A673 (cell line): ENCODE data around the gene GRHL3. TPM values are rescaled to one million over a fixed set of nuclear protein-coding genes. Genes with fewer than 3 reads are reported as not detected.
A peak's percentile ranks its signal among the peaks of the same experiment; 100 is the strongest.

ENCODE experiments used
- BruUV-seq: library from RNA; stranded (reverse); fragments of 400-500 nt; replicated peaks from 2 replicates; lab custom pipeline; 2021; lab: Mats Ljungman, UMichigan
- CTCF ChIA-PET: fragments of 300-600 bp; sonication (Branson Sonifier 250); formaldehyde crosslinking; loops from one replicate; lab custom pipeline; 2022; ENCODE audit warnings: antibody characterized with exemption; lab: Charles Lee
- POLR2A ChIA-PET: fragments of 300-600 bp; sonication (Branson Sonifier 250); formaldehyde crosslinking; loops from one replicate; lab custom pipeline; 2022; ENCODE audit warnings: antibody characterized with exemption; ENCODE audit not compliant: low non-redundant PET; lab: Charles Lee
- DNase-seq: peaks from one replicate; pipeline ENCODE4 v3.0.0-alpha.2; 2015; ENCODE audit warnings: low spot score
- H3K27ac ChIP-seq: fragments of 200-600 bp; sonication (generic); 2 replicates; pipeline ENCODE4 v1.5.1; 2016; ENCODE audit warnings: mixed run types, low read depth, mild to moderate bottlenecking, mixed read lengths, antibody characterized with exemption, low read length; ENCODE audit not compliant: poor library complexity, severe bottlenecking
- H3K27me3 ChIP-seq: fragments of 200-600 bp; sonication (generic); replicated peaks from 2 replicates; pipeline ENCODE4 v1.6.1; 2017; ENCODE audit warnings: mixed run types, low read depth, mild to moderate bottlenecking, mixed read lengths, antibody characterized with exemption, low read length; ENCODE audit not compliant: insufficient read depth, poor library complexity
- H3K36me3 ChIP-seq: fragments of 200-600 bp; sonication (generic); 2 replicates; pipeline ENCODE4 v1.6.1; 2016; ENCODE audit warnings: mixed run types, mild to moderate bottlenecking, mixed read lengths, antibody characterized with exemption, low read length; ENCODE audit not compliant: insufficient read depth, poor library complexity, severe bottlenecking
- H3K4me1 ChIP-seq: fragments of 200-600 bp; sonication (generic); 2 replicates; pipeline ENCODE4 v1.6.1; 2017; ENCODE audit warnings: mixed run types, mild to moderate bottlenecking, mixed read lengths, antibody characterized with exemption, low read length; ENCODE audit not compliant: insufficient read depth, poor library complexity, severe bottlenecking
- H3K4me3 ChIP-seq: fragments of 200-600 bp; sonication (generic); 2 replicates; pipeline ENCODE4 v1.5.1; 2016; ENCODE audit warnings: low read depth, mixed run types, mild to moderate bottlenecking, mixed read lengths, low read length; ENCODE audit not compliant: poor library complexity, severe bottlenecking
- H3K9me3 ChIP-seq: fragments of 200-600 bp; sonication (generic); 2 replicates; pipeline ENCODE4 v1.6.1; 2016; ENCODE audit warnings: mixed run types, low read depth, mild to moderate bottlenecking, mixed read lengths, antibody characterized with exemption, low read length; ENCODE audit not compliant: poor library complexity, severe bottlenecking
- EZH2 ChIP-seq: fragments of 200-600 bp; sonication (generic); IDR thresholded peaks from 2 replicates; pipeline ENCODE4 v1.6.1; 2017; ENCODE audit warnings: borderline replicate concordance, low read depth, mild to moderate bottlenecking, mixed read lengths, antibody characterized with exemption, low read length; ENCODE audit not compliant: poor library complexity, severe bottlenecking
- intact Hi-C: fragments of 100-400 bp; cut with micrococcal nuclease; formaldehyde crosslinking; loops from one replicate; pipeline ENCODE4 v1.10.0; 2022; ENCODE audit not compliant: unreplicated experiment
- total RNA-seq: library from RNA; stranded (reverse); gene quantifications from 2 replicates; pipeline ENCODE4 v1.2.3, GENCODE V29; 2021
- TF ChIP-seq, protein P1 (sequence below): fragments of 300-800, 200-600 bp; sonication (generic); conservative IDR thresholded peaks from 2 replicates; pipeline ENCODE4 v1.5.1; 2017; ENCODE audit warnings: low read depth, mild to moderate bottlenecking, antibody characterized with exemption, low read length, moderate library complexity, mixed read lengths

GRHL3 gene
- total RNA-seq, 1 experiment from 2014 or later: not detected

DNA sequence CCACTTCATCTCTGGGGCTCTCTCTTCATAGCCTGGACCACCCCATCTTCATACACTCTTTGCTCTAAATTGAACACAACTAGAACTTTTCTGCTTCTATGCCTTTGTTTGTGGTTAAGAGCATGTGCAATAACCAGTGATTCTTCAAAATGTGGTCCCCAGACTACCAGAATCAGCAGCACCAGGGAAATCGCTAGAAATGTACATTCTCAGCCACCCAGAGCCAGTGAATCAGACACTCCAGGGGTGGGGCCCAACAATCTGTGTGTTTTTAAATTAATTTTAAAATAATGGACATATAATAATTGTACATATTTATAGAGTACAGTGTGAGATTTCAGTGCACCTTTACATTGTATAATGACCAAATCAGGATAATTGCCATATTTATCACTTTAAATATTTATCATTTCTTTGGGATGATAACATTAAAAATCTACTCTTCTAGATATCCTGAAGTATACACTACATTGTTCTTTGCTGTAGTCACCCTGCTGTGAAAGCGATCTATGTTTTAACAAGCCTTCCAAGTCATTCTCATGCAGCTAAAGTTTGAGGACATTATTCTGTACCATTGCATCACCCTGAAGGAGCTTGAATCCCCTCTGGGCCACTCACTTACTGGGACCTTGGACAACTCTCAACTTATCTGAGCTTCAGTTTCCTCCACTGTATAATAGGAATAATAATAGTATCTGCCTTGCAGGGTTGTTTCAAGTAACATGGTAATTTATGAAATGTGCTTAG is 10.8 kb downstream of the GRHL3 start:
- no peaks in the 10 kb centered on the region for H3K27me3 ChIP-seq
- CTCF ChIA-PET: no interaction called here
- no peaks in the 10 kb centered on the region for H3K36me3 ChIP-seq
- POLR2A ChIA-PET: interaction anchor here (0.5 to 0.6 kb wide), 2 partner anchors 32 to 113 kb away, joined by 4 read pairs; no protein-coding TSS in a partner anchor
- peak; percentile 59 for DNase-seq
- intact Hi-C loops: no loop called here
- TF ChIP-seq, protein P1, sequence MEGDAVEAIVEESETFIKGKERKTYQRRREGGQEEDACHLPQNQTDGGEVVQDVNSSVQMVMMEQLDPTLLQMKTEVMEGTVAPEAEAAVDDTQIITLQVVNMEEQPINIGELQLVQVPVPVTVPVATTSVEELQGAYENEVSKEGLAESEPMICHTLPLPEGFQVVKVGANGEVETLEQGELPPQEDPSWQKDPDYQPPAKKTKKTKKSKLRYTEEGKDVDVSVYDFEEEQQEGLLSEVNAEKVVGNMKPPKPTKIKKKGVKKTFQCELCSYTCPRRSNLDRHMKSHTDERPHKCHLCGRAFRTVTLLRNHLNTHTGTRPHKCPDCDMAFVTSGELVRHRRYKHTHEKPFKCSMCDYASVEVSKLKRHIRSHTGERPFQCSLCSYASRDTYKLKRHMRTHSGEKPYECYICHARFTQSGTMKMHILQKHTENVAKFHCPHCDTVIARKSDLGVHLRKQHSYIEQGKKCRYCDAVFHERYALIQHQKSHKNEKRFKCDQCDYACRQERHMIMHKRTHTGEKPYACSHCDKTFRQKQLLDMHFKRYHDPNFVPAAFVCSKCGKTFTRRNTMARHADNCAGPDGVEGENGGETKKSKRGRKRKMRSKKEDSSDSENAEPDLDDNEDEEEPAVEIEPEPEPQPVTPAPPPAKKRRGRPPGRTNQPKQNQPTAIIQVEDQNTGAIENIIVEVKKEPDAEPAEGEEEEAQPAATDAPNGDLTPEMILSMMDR: no peak
- TF ChIP-seq EZH2: no peak
- BruUV-seq: no TSS peak
- H3K9me3 ChIP-seq: no peaks in the 10 kb centered on the region
- H3K27ac ChIP-seq: peak overlapping the region; percentile 24
- peaks cover 13% of the 10 kb centered on the region for H3K4me1 ChIP-seq
- H3K4me3 ChIP-seq: no peak overlapping the region

DNA sequence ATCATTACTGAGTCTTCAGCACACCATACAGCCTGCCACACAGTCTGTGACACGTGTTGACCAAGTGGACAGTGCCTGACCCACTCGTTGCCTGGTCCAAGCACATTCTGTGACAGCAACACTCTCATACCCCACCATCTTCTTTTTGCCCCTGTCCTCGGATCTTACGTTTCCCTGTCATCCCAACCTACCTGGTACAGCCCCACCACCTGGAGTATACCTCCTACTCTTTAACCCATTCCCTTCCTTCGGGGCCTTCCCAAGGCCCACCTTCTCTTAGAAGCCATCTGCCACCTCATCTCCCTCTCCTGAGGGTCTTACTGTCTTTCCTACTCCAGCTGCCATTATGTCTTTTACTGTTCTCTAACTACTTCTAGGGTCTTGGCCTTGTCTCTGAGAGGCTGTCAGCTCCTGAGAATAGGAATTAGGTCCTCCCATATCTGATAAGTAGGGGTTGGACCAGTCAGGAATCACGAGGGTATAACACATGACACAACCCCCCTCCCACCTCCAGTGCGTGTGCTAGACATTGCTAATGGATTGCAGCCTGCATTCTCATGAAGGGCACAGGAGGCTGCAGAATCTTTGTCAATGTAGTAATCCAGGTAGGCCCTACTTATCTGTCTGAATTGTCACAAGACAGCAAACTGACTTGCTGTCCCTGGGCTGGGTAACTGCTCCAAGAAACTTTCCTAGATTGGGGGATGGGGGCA is 13.0 kb downstream of the GRHL3 start:
- H3K4me3 ChIP-seq: no peak overlapping the region
- BruUV-seq: no TSS peak
- no peak for TF ChIP-seq EZH2
- TF ChIP-seq, protein P1: no peak
- no peaks in the 10 kb centered on the region for H3K9me3 ChIP-seq
- intact Hi-C loops: no loop called here
- H3K4me1 ChIP-seq: peaks cover 13% of the 10 kb centered on the region
- no peaks in the 10 kb centered on the region for H3K27me3 ChIP-seq
- POLR2A ChIA-PET: no interaction called here
- H3K36me3 ChIP-seq: no peaks in the 10 kb centered on the region
- H3K27ac ChIP-seq: no peak overlapping the region
- CTCF ChIA-PET: no interaction called here
- DNase-seq: no peak

DNA sequence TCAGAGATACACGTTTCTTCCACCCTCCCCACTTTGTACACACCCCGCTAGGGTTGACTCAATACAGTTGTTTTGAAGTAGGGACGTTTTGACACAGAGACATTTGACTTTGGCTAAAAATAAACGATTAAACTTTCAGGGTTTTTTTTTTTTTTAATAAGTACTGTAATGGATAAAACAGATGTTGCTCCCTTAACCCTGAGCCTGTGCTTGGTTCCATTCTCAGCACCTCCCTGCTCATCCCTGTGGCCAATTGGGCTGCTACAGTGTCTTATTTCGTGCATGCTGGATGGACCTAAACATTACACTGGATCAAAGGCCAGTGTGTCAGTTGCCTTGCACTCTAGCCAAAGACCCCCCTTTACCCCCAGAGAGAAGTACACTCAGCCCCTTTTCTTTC is 16.9 kb downstream of the GRHL3 start:
- TF ChIP-seq, protein P1: no peak
- no peak for TF ChIP-seq EZH2
- DNase-seq: no peak
- CTCF ChIA-PET: interaction anchor here (0.7 kb wide), 1 partner anchor 185 kb away, joined by 5 read pairs; no protein-coding TSS in a partner anchor
- H3K36me3 ChIP-seq: no peaks in the 10 kb centered on the region
- H3K27me3 ChIP-seq: no peaks in the 10 kb centered on the region
- H3K4me1 ChIP-seq: no peaks in the 10 kb centered on the region
- intact Hi-C loops: no loop called here
- H3K4me3 ChIP-seq: no peak overlapping the region
- POLR2A ChIA-PET: no interaction called here
- H3K9me3 ChIP-seq: no peaks in the 10 kb centered on the region
- BruUV-seq: no TSS peak
- H3K27ac ChIP-seq: no peak overlapping the region
